C4-2B (cell line): ENCODE results near the gene BIK.

Experiments
- H3K27ac ChIP-seq: fragments of 450-650 bp; 2 replicates; pipeline ENCODE4 v1.5.1; 2017
- CTCF ChIP-seq: fragments of 450-650 bp; conservative IDR thresholded peaks from 2 replicates; pipeline ENCODE4 v1.5.1; 2017; ENCODE audit warnings: mild to moderate bottlenecking
- ZFX ChIP-seq: fragments of 450-650 bp; IDR thresholded peaks from 2 replicates; pipeline ENCODE4 v1.6.1; 2017

The BIK gene

GRCh38 chr22:43158778-43159483 is 48.4 kb downstream of the BIK start:
- no peak overlapping the region for H3K27ac ChIP-seq
- TF ChIP-seq ZFX, result no peak
- no peak for TF ChIP-seq CTCF

- TF ChIP-seq ZFX, result no peak
Measured at GRCh38 chr22:43159484-43160178, 49.1 kb downstream of the BIK start.

GRCh38 chr22:43160497-43161126 is 50.1 kb downstream of the BIK start:
- TF ChIP-seq CTCF (no peak), ZFX (no peak)
- H3K27ac ChIP-seq, result no peak overlapping the region

More at GRCh38 chr22:43159484-43160178, 49.1 kb downstream of the BIK start:
- no peak overlapping the region for H3K27ac ChIP-seq

GRCh38 chr22:43162412-43163150 is 52.0 kb downstream of the BIK start:
- H3K27ac ChIP-seq, result no peak overlapping the region; the same call in 1 of the 2 replicates
- TF ChIP-seq ZFX (no peak), CTCF (no peak)

- H3K27ac ChIP-seq, result peak overlapping the region; percentile 51
- TF ChIP-seq ZFX, result no peak
- no peak for TF ChIP-seq CTCF
Measured at GRCh38 chr22:43163241-43163795, 52.8 kb downstream of the BIK start.

GRCh38 chr22:43164636-43165035 is 54.1 kb downstream of the BIK start:
- H3K27ac ChIP-seq, result peak overlapping the region; percentile 51
- TF ChIP-seq CTCF, result no peak

GRCh38 chr22:43166132-43166930 is 55.8 kb downstream of the BIK start:
- H3K27ac ChIP-seq, result no peak overlapping the region
- TF ChIP-seq ZFX, result no peak
- TF ChIP-seq CTCF, result no peak
